ENCODE data around the gene ZNF74. TPM values are rescaled to one million over a fixed set of nuclear protein-coding genes. Genes with fewer than 3 reads are reported as not detected.
A peak's percentile ranks its signal among the peaks of the same experiment; 100 is the strongest.

The ZNF74 gene
- total RNA-seq, 4 donors from 2014 or later, result 3.0 to 6.9 (median 4.9) TPM

DNA sequence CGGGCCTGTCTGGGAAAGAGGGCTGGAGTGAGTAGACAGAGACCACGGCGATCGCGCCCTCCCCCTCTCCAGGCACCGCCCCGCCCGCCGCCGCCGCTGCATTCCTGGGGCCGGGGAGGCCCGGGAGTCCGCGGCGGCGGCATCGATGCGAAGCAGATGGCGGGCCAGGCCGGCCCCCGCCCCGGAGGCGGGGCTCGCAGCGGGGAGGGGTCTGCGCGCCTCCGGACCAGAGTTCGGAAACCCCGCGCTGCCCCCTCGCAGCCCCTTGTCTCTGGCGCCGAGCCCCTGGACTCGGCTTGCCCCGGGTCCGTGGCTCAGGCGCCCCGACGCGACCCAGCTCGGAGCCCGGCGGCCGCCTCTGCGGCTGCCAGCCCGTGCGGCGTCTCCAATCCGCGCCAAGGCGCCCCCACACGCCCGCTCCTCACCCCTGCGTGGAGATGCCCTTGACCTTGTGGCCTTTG lies 42.4 kb downstream of the ZNF74 start:
- peaks cover 0 to 18% of the 10 kb centered on the region in 2 donors for H3K4me1 ChIP-seq
- intact Hi-C loops (cut with DNase I; ENCODE audit: low total_unique reads), result no loop called here

DNA sequence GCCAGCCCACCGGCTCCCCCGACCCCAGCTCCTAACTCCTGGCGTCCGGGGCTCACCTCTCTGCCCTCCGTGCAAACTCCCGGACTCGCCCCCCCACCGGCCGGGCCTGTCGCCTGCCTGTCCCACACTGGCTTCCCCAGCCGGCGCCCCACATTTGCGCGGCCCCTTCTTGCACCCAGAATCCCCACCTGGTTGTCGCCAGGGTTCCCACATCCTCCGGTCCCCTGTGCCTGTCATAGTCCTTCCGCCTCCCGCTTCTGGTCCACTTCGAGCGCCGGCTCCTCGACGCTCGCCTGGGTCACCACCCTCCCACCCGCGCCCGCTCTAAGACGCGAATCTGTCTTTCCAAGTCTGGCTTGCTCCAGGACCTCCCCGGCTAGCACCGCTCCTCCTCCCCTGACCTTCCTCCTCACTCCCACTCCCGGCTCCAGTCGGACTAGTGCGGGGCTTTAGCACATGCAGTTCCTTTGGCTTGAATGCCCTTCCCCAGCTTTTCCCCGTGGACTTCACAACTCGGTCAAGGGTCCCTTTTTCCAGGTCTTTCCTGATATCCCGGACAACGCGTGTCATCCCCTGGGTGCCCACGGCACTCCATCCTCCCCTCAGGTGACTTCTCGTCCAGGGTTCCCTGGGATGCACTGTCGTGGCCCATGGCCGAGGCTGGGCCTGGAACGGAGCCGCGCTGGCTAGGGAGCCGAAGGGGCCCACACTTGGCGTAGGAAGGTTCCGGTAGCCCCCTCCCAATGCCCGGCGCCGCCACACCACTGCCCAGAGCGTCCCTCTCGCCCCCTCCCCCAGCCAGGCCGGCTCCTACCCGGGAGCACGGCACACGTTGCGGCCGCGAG lies 43.0 kb downstream of the ZNF74 start:
- peak; percentile 20 to 21 for ATAC-seq
- intact Hi-C loops (cut with DNase I; ENCODE audit: low total_unique reads), result no loop called here
- Histone ChIP-seq H3K4me3 (peak overlapping the region; percentile 56 to 64 (median 58)), H3K4me1 (peaks cover 0 to 14% of the 10 kb centered on the region in 2 donors), H3K9me3 (no peaks in the 10 kb centered on the region), H3K36me3 (peaks cover 0 to 3% of the 10 kb centered on the region in 2 donors), H3K27ac (peak overlapping the region; percentile 41 to 67 (median 52)), H3K27me3 (peaks cover 20 to 34% (median 24%) of the 10 kb centered on the region in 3 donors)
- TF ChIP-seq, protein P1, sequence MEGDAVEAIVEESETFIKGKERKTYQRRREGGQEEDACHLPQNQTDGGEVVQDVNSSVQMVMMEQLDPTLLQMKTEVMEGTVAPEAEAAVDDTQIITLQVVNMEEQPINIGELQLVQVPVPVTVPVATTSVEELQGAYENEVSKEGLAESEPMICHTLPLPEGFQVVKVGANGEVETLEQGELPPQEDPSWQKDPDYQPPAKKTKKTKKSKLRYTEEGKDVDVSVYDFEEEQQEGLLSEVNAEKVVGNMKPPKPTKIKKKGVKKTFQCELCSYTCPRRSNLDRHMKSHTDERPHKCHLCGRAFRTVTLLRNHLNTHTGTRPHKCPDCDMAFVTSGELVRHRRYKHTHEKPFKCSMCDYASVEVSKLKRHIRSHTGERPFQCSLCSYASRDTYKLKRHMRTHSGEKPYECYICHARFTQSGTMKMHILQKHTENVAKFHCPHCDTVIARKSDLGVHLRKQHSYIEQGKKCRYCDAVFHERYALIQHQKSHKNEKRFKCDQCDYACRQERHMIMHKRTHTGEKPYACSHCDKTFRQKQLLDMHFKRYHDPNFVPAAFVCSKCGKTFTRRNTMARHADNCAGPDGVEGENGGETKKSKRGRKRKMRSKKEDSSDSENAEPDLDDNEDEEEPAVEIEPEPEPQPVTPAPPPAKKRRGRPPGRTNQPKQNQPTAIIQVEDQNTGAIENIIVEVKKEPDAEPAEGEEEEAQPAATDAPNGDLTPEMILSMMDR (IDR thresholded peaks at IDR 0.05 in 4 of 5, conservative IDR thresholded peaks at IDR 0.05 in 1 of 5), result no peak
- TF ChIP-seq POLR2A (IDR thresholded peaks at IDR 0.05), result no peak
- no peak for DNase-seq
- in situ Hi-C loops (cut with MboI; ENCODE audit: low sequenced_read_pairs in 4 of 4), result loop anchor here in 1 of 4 donors (25.0 kb wide), 1 partner anchor 250 kb away; no protein-coding TSS in a partner anchor

More for the DNA sequence above, 42.4 kb downstream of the ZNF74 start:
- TF ChIP-seq POLR2A (IDR thresholded peaks at IDR 0.05), result no peak
- TF ChIP-seq, protein P1 (IDR thresholded peaks at IDR 0.05 in 4 of 5, conservative IDR thresholded peaks at IDR 0.05 in 1 of 5), result no peak
- H3K36me3 ChIP-seq, result no peaks in the 10 kb centered on the region
- H3K27ac ChIP-seq, result peak overlapping the region in 1 of 4 donors; percentile 59
- H3K4me3 ChIP-seq, result peak overlapping the region; percentile 56 to 64 (median 58)
- no peaks in the 10 kb centered on the region for H3K9me3 ChIP-seq
- in situ Hi-C loops (cut with MboI; ENCODE audit: low sequenced_read_pairs in 4 of 4), result loop anchor here in 1 of 4 donors (25.0 kb wide), 1 partner anchor 251 kb away; no protein-coding TSS in a partner anchor
- no peak for DNase-seq
- peaks cover 20 to 34% (median 24%) of the 10 kb centered on the region in 3 donors for H3K27me3 ChIP-seq
- no peak for ATAC-seq

DNA sequence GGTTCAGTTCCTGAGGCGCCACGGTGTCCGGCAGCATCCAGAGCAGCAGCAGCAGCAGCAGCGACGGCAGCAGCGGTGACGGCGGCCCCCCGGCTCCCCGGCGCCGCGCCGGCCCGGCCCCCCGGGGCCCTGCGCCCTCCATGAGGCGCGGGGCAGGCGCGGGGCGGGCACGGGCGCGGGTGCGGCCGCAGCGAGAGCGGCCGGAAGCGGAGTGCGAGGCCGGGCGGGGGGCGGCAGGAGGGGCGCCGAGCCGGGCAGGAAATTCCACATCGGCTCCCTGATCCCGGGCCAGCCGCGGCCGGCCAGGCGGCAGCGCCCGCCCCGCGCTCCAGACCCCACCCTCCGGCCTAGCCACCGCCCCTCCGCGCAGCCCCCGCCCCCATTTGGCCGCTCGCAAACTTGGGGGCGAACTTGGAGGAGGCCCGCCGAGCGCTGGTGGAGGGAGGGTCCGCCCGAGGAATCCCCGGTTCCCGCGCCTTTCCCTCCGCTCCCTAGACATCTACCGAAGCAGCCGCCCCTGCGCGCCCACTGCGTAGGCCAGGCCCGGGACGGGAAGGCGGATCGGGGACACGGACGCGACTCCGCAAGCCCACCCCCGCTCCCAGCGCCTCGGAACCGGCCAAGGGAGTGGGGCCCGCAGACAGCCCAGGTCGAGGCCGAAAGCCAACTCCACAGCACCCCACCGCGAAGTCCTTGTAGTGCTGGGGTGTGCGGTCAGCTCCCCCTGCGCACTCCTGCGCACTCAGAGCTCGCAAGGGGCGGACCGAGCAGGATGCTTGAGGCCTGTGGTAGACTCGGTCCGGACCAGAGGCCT lies 43.9 kb downstream of the ZNF74 start, which contains the start of gene SCARF2:
TSS of gene SCARF2 (minus strand) at position 213 of the 814 bp plus-strand sequence. CDS start at position 142, 71 bp downstream.
- in situ Hi-C loops (cut with MboI; ENCODE audit: low sequenced_read_pairs in 4 of 4), result loop anchor here in 1 of 4 donors (25.0 kb wide), 1 partner anchor 249 kb away; no protein-coding TSS in a partner anchor
- DNase-seq, result no peak
- Histone ChIP-seq H3K27me3 (peaks cover 20 to 34% (median 24%) of the 10 kb centered on the region in 3 donors), H3K4me3 (peak within 1 kb of the TSS; percentile 57 to 76 (median 60)), H3K36me3 (peaks cover 0 to 11% of the 10 kb centered on the region in 2 donors), H3K4me1 (peaks cover 0 to 14% of the 10 kb centered on the region in 2 donors), H3K27ac (peak within 1 kb of the TSS; percentile 67 to 78 (median 72)), H3K9me3 (no peaks in the 10 kb centered on the region)
- TF ChIP-seq, protein P1 (IDR thresholded peaks at IDR 0.05 in 4 of 5, conservative IDR thresholded peaks at IDR 0.05 in 1 of 5), result no peak
- no peak for TF ChIP-seq POLR2A (IDR thresholded peaks at IDR 0.05)
- ATAC-seq, result peak in 1 of 2 donors; percentile 22
- intact Hi-C loops (cut with DNase I; ENCODE audit: low total_unique reads), result no loop called here

DNA sequence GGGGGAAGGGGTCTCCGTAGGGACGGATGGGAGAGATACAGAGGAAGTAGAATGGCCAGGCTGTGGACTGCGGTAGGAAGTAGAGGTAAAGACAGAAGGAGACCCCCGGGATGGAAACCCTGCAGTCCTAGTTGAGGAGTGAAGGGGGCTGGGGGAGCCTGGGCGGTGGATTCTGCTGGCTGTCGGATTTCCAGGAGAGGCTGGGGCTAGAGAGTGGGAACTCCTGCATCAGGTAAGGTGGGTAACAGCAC lies 44.4 kb downstream of the ZNF74 start:
- H3K27me3 ChIP-seq, result peaks cover 20 to 34% (median 24%) of the 10 kb centered on the region in 3 donors
- no peak for TF ChIP-seq POLR2A (IDR thresholded peaks at IDR 0.05)
- TF ChIP-seq, protein P1 (IDR thresholded peaks at IDR 0.05 in 4 of 5, conservative IDR thresholded peaks at IDR 0.05 in 1 of 5), result no peak
- peaks cover 0 to 13% of the 10 kb centered on the region in 2 donors for H3K36me3 ChIP-seq
- intact Hi-C loops (cut with DNase I; ENCODE audit: low total_unique reads), result no loop called here
- H3K27ac ChIP-seq, result peak overlapping the region; percentile 66 to 78 (median 72)
- ATAC-seq, result no peak
- H3K9me3 ChIP-seq, result no peaks in the 10 kb centered on the region
- H3K4me1 ChIP-seq, result peaks cover 0 to 14% of the 10 kb centered on the region in 2 donors
- in situ Hi-C loops (cut with MboI; ENCODE audit: low sequenced_read_pairs in 4 of 4), result loop anchor here in 1 of 4 donors (25.0 kb wide), 1 partner anchor 249 kb away; no protein-coding TSS in a partner anchor
- H3K4me3 ChIP-seq, result peak overlapping the region; percentile 55 to 76 (median 60)
- DNase-seq, result no peak
